ENCODE measurements around the gene WDHD1.
A peak's percentile ranks its signal among the peaks of the same experiment; 100 is the strongest.
"Not testable (repeated sequence)": the region's sequence is repeated elsewhere in the genome, so short reads cannot be mapped to it uniquely, and the experiment has no call there.

The WDHD1 gene

GRCh38 chr14:54919330-54919729 is 107.6 kb downstream of the WDHD1 start:
- Histone ChIP-seq H3K9me3 (ENCODE audit: control insufficient read depth in 1 of 2, low read length in 2 of 2) (no peaks in the 10 kb centered on the region), H3K27me3 (ENCODE audit: control insufficient read depth in 1 of 2, insufficient read depth in 2 of 2, low read length in 2 of 2) (no peaks in the 10 kb centered on the region), H3K9ac (ENCODE audit: low read depth in 1 of 2, low read length in 2 of 2) (no peak overlapping the region), H3K36me3 (ENCODE audit: control insufficient read depth in 1 of 2, insufficient read depth in 2 of 2, low read length in 2 of 2) (no peaks in the 10 kb centered on the region), H3K4me1 (ENCODE audit: control insufficient read depth in 1 of 2, insufficient read depth in 2 of 2, low read length in 2 of 2) (no peaks in the 10 kb centered on the region), H3K27ac (ENCODE audit: low read depth, low read length) (no peak overlapping the region), H3K4me3 (ENCODE audit: low read depth in 1 of 2, low read length in 2 of 2) (no peak overlapping the region)

GRCh38 chr14:54918427-54918826 is 108.5 kb downstream of the WDHD1 start:
- no peak overlapping the region for H3K4me3 ChIP-seq (ENCODE audit: low read depth in 1 of 2, low read length in 2 of 2)
- H3K27ac ChIP-seq (ENCODE audit: low read depth, low read length): no peak overlapping the region
- H3K36me3 ChIP-seq (ENCODE audit: control insufficient read depth in 1 of 2, insufficient read depth in 2 of 2, low read length in 2 of 2): no peaks in the 10 kb centered on the region
- H3K9ac ChIP-seq (ENCODE audit: low read depth in 1 of 2, low read length in 2 of 2): no peak overlapping the region
- no peaks in the 10 kb centered on the region for H3K27me3 ChIP-seq (ENCODE audit: control insufficient read depth in 1 of 2, insufficient read depth in 2 of 2, low read length in 2 of 2)
- no peaks in the 10 kb centered on the region for H3K9me3 ChIP-seq (ENCODE audit: control insufficient read depth in 1 of 2, low read length in 2 of 2)
- no peaks in the 10 kb centered on the region for H3K4me1 ChIP-seq (ENCODE audit: control insufficient read depth in 1 of 2, insufficient read depth in 2 of 2, low read length in 2 of 2)

DNA sequence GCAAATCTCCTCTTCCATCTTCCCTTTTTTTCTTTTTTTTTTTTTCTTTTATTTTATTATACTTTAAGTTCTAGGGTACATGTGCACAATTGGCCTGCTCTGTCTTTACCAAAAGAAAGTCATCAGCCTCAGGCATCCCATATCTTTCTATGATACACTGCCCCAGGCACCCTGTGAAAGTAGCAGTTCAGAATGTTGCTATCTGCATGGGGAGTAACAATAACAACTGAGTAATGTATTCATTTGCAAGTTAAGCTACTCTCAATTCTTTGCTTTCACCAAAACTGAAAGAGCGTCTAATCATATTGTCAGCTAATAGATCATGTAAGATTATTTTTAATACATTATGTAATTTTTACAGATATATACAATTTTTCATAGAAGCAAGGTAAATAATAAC is 110.8 kb downstream of the WDHD1 start:
- Histone ChIP-seq H3K4me3 (ENCODE audit: low read depth in 1 of 2, low read length in 2 of 2) (no peak overlapping the region), H3K27me3 (ENCODE audit: control insufficient read depth in 1 of 2, insufficient read depth in 2 of 2, low read length in 2 of 2) (no peaks in the 10 kb centered on the region), H3K9me3 (ENCODE audit: control insufficient read depth in 1 of 2, low read length in 2 of 2) (no peaks in the 10 kb centered on the region), H3K27ac (ENCODE audit: low read depth, low read length) (no peak overlapping the region), H3K36me3 (ENCODE audit: control insufficient read depth in 1 of 2, insufficient read depth in 2 of 2, low read length in 2 of 2) (no peaks in the 10 kb centered on the region), H3K9ac (ENCODE audit: low read depth in 1 of 2, low read length in 2 of 2) (no peak overlapping the region), H3K4me1 (ENCODE audit: control insufficient read depth in 1 of 2, insufficient read depth in 2 of 2, low read length in 2 of 2) (no peaks in the 10 kb centered on the region)

GRCh38 chr14:54909817-54910558 is 116.9 kb downstream of the WDHD1 start:
- Histone ChIP-seq H3K4me3 (ENCODE audit: low read depth in 1 of 2, low read length in 2 of 2) (no peak overlapping the region), H3K9ac (ENCODE audit: low read depth in 1 of 2, low read length in 2 of 2) (no peak overlapping the region), H3K27me3 (ENCODE audit: control insufficient read depth in 1 of 2, insufficient read depth in 2 of 2, low read length in 2 of 2) (no peaks in the 10 kb centered on the region), H3K36me3 (ENCODE audit: control insufficient read depth in 1 of 2, insufficient read depth in 2 of 2, low read length in 2 of 2) (no peaks in the 10 kb centered on the region), H3K27ac (ENCODE audit: low read depth, low read length) (no peak overlapping the region), H3K4me1 (ENCODE audit: control insufficient read depth in 1 of 2, insufficient read depth in 2 of 2, low read length in 2 of 2) (peaks cover 0 to 3% of the 10 kb centered on the region in 2 donors), H3K9me3 (ENCODE audit: control insufficient read depth in 1 of 2, low read length in 2 of 2) (no peaks in the 10 kb centered on the region)

- H3K36me3 ChIP-seq (ENCODE audit: control insufficient read depth in 1 of 2, insufficient read depth in 2 of 2, low read length in 2 of 2); H3K4me3 ChIP-seq (ENCODE audit: low read depth in 1 of 2, low read length in 2 of 2); H3K27me3 ChIP-seq (ENCODE audit: control insufficient read depth in 1 of 2, insufficient read depth in 2 of 2, low read length in 2 of 2); H3K9me3 ChIP-seq (ENCODE audit: control insufficient read depth in 1 of 2, low read length in 2 of 2); H3K27ac ChIP-seq (ENCODE audit: low read depth, low read length); H3K4me1 ChIP-seq (ENCODE audit: control insufficient read depth in 1 of 2, insufficient read depth in 2 of 2, low read length in 2 of 2); H3K9ac ChIP-seq (ENCODE audit: low read depth in 1 of 2, low read length in 2 of 2): not testable (repeated sequence)
Measured at GRCh38 chr14:54908973-54909372, 117.9 kb downstream of the WDHD1 start.

DNA sequence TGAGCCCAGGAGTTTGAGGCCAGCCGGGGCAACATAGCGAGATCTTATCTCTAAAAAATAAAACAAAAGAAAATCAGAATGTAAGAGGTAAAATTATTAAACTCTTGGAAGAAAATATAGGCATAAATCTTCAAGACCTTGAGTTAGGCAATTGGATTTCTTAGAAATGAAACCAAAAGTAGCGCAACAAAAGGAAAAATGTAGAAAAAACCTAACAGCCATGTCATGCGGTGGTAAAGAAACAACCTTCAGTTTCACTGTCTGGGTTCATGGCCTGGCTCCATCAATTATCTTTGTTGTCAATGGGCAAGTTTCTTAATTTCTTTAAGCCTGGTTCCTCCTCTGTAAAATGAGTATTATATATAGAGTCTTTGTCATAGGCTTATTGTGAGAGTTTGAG is 118.7 kb downstream of the WDHD1 start:
- H3K27ac ChIP-seq (ENCODE audit: low read depth, low read length): no peak overlapping the region
- H3K27me3 ChIP-seq (ENCODE audit: control insufficient read depth in 1 of 2, insufficient read depth in 2 of 2, low read length in 2 of 2): no peaks in the 10 kb centered on the region
- peaks cover 3 to 4% of the 10 kb centered on the region in 2 donors for H3K4me1 ChIP-seq (ENCODE audit: control insufficient read depth in 1 of 2, insufficient read depth in 2 of 2, low read length in 2 of 2)
- H3K4me3 ChIP-seq (ENCODE audit: low read depth in 1 of 2, low read length in 2 of 2): peak overlapping the region in 1 of 2 donors; percentile 23
- no peak overlapping the region for H3K9ac ChIP-seq (ENCODE audit: low read depth in 1 of 2, low read length in 2 of 2)
- H3K9me3 ChIP-seq (ENCODE audit: control insufficient read depth in 1 of 2, low read length in 2 of 2): no peaks in the 10 kb centered on the region
- H3K36me3 ChIP-seq (ENCODE audit: control insufficient read depth in 1 of 2, insufficient read depth in 2 of 2, low read length in 2 of 2): no peaks in the 10 kb centered on the region

GRCh38 chr14:54906075-54906474 is 120.8 kb downstream of the WDHD1 start:
- Histone ChIP-seq H3K9ac (ENCODE audit: low read depth in 1 of 2, low read length in 2 of 2) (no peak overlapping the region), H3K27ac (ENCODE audit: low read depth, low read length) (no peak overlapping the region), H3K36me3 (ENCODE audit: control insufficient read depth in 1 of 2, insufficient read depth in 2 of 2, low read length in 2 of 2) (no peaks in the 10 kb centered on the region), H3K9me3 (ENCODE audit: control insufficient read depth in 1 of 2, low read length in 2 of 2) (no peaks in the 10 kb centered on the region), H3K4me3 (ENCODE audit: low read depth in 1 of 2, low read length in 2 of 2) (no peak overlapping the region), H3K27me3 (ENCODE audit: control insufficient read depth in 1 of 2, insufficient read depth in 2 of 2, low read length in 2 of 2) (no peaks in the 10 kb centered on the region), H3K4me1 (ENCODE audit: control insufficient read depth in 1 of 2, insufficient read depth in 2 of 2, low read length in 2 of 2) (peaks cover 5 to 9% of the 10 kb centered on the region in 2 donors)

GRCh38 chr14:54902521-54903420 is 124.1 kb downstream of the WDHD1 start, which contains the start of gene GCH1:
GCH1 (minus strand) TSS chr14:54902826; CDS start chr14:54902663, 163 bp downstream.
- no peaks in the 10 kb centered on the region for H3K36me3 ChIP-seq (ENCODE audit: control insufficient read depth in 1 of 2, insufficient read depth in 2 of 2, low read length in 2 of 2)
- peak within 1 kb of the TSS; percentile 87 to 96 for H3K4me3 ChIP-seq (ENCODE audit: low read depth in 1 of 2, low read length in 2 of 2)
- H3K9me3 ChIP-seq (ENCODE audit: control insufficient read depth in 1 of 2, low read length in 2 of 2): no peaks in the 10 kb centered on the region
- peak within 1 kb of the TSS; percentile 94 for H3K27ac ChIP-seq (ENCODE audit: low read depth, low read length)
- peaks cover 6 to 16% of the 10 kb centered on the region in 2 donors for H3K4me1 ChIP-seq (ENCODE audit: control insufficient read depth in 1 of 2, insufficient read depth in 2 of 2, low read length in 2 of 2)
- H3K27me3 ChIP-seq (ENCODE audit: control insufficient read depth in 1 of 2, insufficient read depth in 2 of 2, low read length in 2 of 2): no peaks in the 10 kb centered on the region
- peak within 1 kb of the TSS; percentile 91 for H3K9ac ChIP-seq (ENCODE audit: low read depth in 1 of 2, low read length in 2 of 2)

DNA sequence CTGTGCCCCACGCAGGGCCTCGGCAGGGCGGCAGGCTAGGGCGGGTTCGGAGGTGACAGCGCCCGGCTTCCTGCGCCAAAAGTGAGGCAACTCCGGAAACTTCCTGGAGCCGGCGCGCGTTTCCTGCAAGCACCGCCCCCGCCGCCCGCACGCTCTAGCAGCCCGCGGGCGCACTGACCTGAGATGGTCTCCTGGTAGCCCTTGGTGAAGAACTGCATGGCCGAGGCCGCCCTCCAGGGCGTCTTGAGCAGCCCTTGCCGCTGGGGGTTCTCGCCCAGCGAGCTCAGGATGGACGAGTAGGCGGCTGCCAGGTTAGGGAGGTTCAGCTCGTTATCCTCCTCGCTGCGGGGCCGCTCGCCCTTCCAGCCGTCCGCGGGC is 124.8 kb downstream of the WDHD1 start:
- Histone ChIP-seq H3K4me3 (ENCODE audit: low read depth in 1 of 2, low read length in 2 of 2) (peak overlapping the region; percentile 87 to 96), H3K27ac (ENCODE audit: low read depth, low read length) (peak overlapping the region; percentile 94), H3K36me3 (ENCODE audit: control insufficient read depth in 1 of 2, insufficient read depth in 2 of 2, low read length in 2 of 2) (no peaks in the 10 kb centered on the region), H3K4me1 (ENCODE audit: control insufficient read depth in 1 of 2, insufficient read depth in 2 of 2, low read length in 2 of 2) (peaks cover 6 to 16% of the 10 kb centered on the region in 2 donors), H3K27me3 (ENCODE audit: control insufficient read depth in 1 of 2, insufficient read depth in 2 of 2, low read length in 2 of 2) (no peaks in the 10 kb centered on the region), H3K9me3 (ENCODE audit: control insufficient read depth in 1 of 2, low read length in 2 of 2) (no peaks in the 10 kb centered on the region), H3K9ac (ENCODE audit: low read depth in 1 of 2, low read length in 2 of 2) (peak overlapping the region; percentile 91)

All from duodenal mucosa (tissue), 2 donors.